Gastroesophageal sphincter (tissue), 4 donors: ENCODE data around the gene NR3C1. TPM values are rescaled to one million over a fixed set of nuclear protein-coding genes. Genes with fewer than 3 reads are reported as not detected.

Source experiments
- ATAC-seq: fragments of 150-250 bp; one replicate; pipeline ENCODE4 v1.9.1; 2016; ENCODE audit warnings: mild to moderate bottlenecking, moderate library complexity
- H3K27ac ChIP-seq, 4 donors: fragments of 200-600 bp; sonication (generic) in 3 of 4; 1 replicate in 3 of 4; 2 replicates in 1 of 4; pipeline ENCODE4 v1.5.1; 2016 to 2019
- H3K27me3 ChIP-seq: fragments of 200-600 bp; sonication (generic); one replicate; pipeline ENCODE4 v1.5.1; 2019
- H3K36me3 ChIP-seq, 2 donors: fragments of 200-600 bp; sonication (generic); one replicate each; pipeline ENCODE4 v1.5.1; 2019; ENCODE audit warnings: control low read depth in 1 of 2
- H3K4me1 ChIP-seq, 3 donors: fragments of 200-600 bp; sonication (generic); 1 replicate in 2 of 3; 2 replicates in 1 of 3; pipeline ENCODE4 v1.5.1; 2016 to 2019; ENCODE audit warnings: control low read depth in 2 of 3
- H3K4me3 ChIP-seq, 2 donors: fragments of 200-600 bp; sonication (generic); one replicate each; pipeline ENCODE4 v1.5.1; 2019; ENCODE audit warnings: mild to moderate bottlenecking in 1 of 2, moderate library complexity in 1 of 2
- H3K9me3 ChIP-seq, 3 donors: fragments of 200-600 bp; sonication (generic); one replicate each; pipeline ENCODE4 v1.5.1; 2017 to 2019; ENCODE audit warnings: control low read depth in 2 of 3
- CTCF ChIP-seq, 4 experiments: fragments of 200-600 bp in 2 of 4; fragments of 450-650 bp in 2 of 4; sonication (generic) in 1 of 4; IDR thresholded peaks; one replicate each; pipeline ENCODE4 v1.5.1; 2017 to 2019; ENCODE audit warnings: antibody characterized with exemption in 4 of 4, mild to moderate bottlenecking in 2 of 4, moderate library complexity in 2 of 4
- EP300 ChIP-seq: sonication (generic); formaldehyde crosslinking; IDR thresholded peaks from one replicate; pipeline ENCODE4 v1.6.1; 2017; ENCODE audit warnings: antibody characterized with exemption, mild to moderate bottlenecking
- POLR2A ChIP-seq, 2 donors: fragments of 450-650 bp; IDR thresholded peaks; one replicate each; pipeline ENCODE4 v1.6.1; 2017; ENCODE audit warnings: antibody characterized with exemption in 2 of 2, mild to moderate bottlenecking in 2 of 2, moderate library complexity in 1 of 2
- POLR2AphosphoS5 ChIP-seq: sonication (generic); formaldehyde crosslinking; IDR thresholded peaks from one replicate; pipeline ENCODE4 v1.6.1; 2017; ENCODE audit warnings: antibody characterized with exemption
- WGBS, 2 donors: methylation state at CpG; one replicate each; pipeline ENCODE4 v1.1.5; 2018; ENCODE audit warnings: low coverage in 1 of 2; 5-methylcytosine and 5-hydroxymethylcytosine counted together
- total RNA-seq, 4 donors: library from RNA; depleted of rRNA; stranded (reverse); fragments of >200 nt; gene quantifications; one replicate each; pipeline ENCODE4 v1.1.0, GENCODE V29; 2016

The NR3C1 gene
- total RNA-seq, 4 donors from 2014 or later = 69.7 to 103 (median 85.6) TPM

GRCh38 chr5:143399616-143400540, 3.6 kb downstream of the NR3C1 start:
- TF ChIP-seq POLR2AphosphoS5 (no peak), CTCF (IDR thresholded peaks at IDR 0.05) (no peak), POLR2A (IDR thresholded peaks at IDR 0.05) (no peak), EP300 (no peak)
- WGBS, 2 donors = 8 to 41% methylated on average over 9 of the region's 12 CpGs
- Histone ChIP-seq H3K4me1 (peaks cover under 1 to 53% (median 3%) of the 10 kb centered on the region in 3 donors), H3K36me3 (no peaks in the 10 kb centered on the region), H3K27me3 (no peaks in the 10 kb centered on the region), H3K9me3 (no peaks in the 10 kb centered on the region), H3K27ac (peak overlapping the region; percentile 16 to 100 (median 96)), H3K4me3 (peak overlapping the region; percentile 54 to 93)
- no peak for ATAC-seq

- peaks cover 3 to 65% (median 9%) of the 10 kb centered on the region in 3 donors for H3K4me1 ChIP-seq
- WGBS, 2 donors = 25 to 31% methylated on average over 8 of the region's 8 CpGs
Observed at GRCh38 chr5:143398451-143399237, 4.8 kb downstream of the NR3C1 start.

GRCh38 chr5:143398053-143398355, 5.5 kb downstream of the NR3C1 start:
- Histone ChIP-seq H3K9me3 (no peaks in the 10 kb centered on the region), H3K4me3 (peak overlapping the region; percentile 54 to 93), H3K36me3 (no peaks in the 10 kb centered on the region), H3K27me3 (no peaks in the 10 kb centered on the region), H3K4me1 (peaks cover 3 to 71% (median 11%) of the 10 kb centered on the region in 3 donors), H3K27ac (peak overlapping the region in 1 of 4 donors; percentile 96)
- ATAC-seq = no peak
- 43 to 46% methylated on average over 2 of the region's 2 CpGs for WGBS, 2 donors
- TF ChIP-seq POLR2A (IDR thresholded peaks at IDR 0.05) (no peak), EP300 (no peak), POLR2AphosphoS5 (no peak), CTCF (IDR thresholded peaks at IDR 0.05) (no peak)

More at GRCh38 chr5:143398451-143399237, 4.8 kb downstream of the NR3C1 start:
- TF ChIP-seq POLR2A (IDR thresholded peaks at IDR 0.05) (no peak), POLR2AphosphoS5 (no peak), EP300 (no peak), CTCF (IDR thresholded peaks at IDR 0.05) (no peak)
- Histone ChIP-seq H3K9me3 (no peaks in the 10 kb centered on the region), H3K36me3 (no peaks in the 10 kb centered on the region), H3K27me3 (no peaks in the 10 kb centered on the region), H3K27ac (peak overlapping the region in 1 of 4 donors; percentile 96), H3K4me3 (peak overlapping the region; percentile 54 to 93)
- ATAC-seq = no peak

- Histone ChIP-seq H3K9me3 (no peaks in the 10 kb centered on the region), H3K27me3 (no peaks in the 10 kb centered on the region), H3K27ac (peak overlapping the region in 1 of 4 donors; percentile 14), H3K36me3 (no peaks in the 10 kb centered on the region), H3K4me1 (peaks cover 3 to 77% (median 11%) of the 10 kb centered on the region in 3 donors), H3K4me3 (peak overlapping the region; percentile 54 to 93)
- WGBS, 2 donors = 78 to 82% methylated on average over 2 of the region's 2 CpGs
- TF ChIP-seq POLR2AphosphoS5 = no peak
- no peak for TF ChIP-seq CTCF (IDR thresholded peaks at IDR 0.05)
- no peak for TF ChIP-seq EP300
- TF ChIP-seq POLR2A (IDR thresholded peaks at IDR 0.05) = no peak
- no peak for ATAC-seq
Observed at GRCh38 chr5:143397302-143398052, 6.0 kb downstream of the NR3C1 start.
